CD4-positive, alpha-beta T cell treated with Interleukin-4 for 4 hours (primary cell): ENCODE measurements around the gene WDR82.
A peak's percentile ranks its signal among the peaks of the same experiment; 100 is the strongest.

Experiments used
- DNase-seq: peaks from one replicate; pipeline ENCODE4 v3.0.0-alpha.2; 2020

WDR82 gene

GRCh38 chr3:52236424-52236886 lies 42.0 kb downstream of the WDR82 start:
- no peak for DNase-seq

- DNase-seq: no peak
These were observed 43.7 kb downstream of the WDR82 start for GRCh38 chr3:52234516-52235447.

- no peak for DNase-seq
These were observed 44.5 kb downstream of the WDR82 start for GRCh38 chr3:52233968-52234367.

- DNase-seq: no peak
These were observed 45.3 kb downstream of the WDR82 start for GRCh38 chr3:52233108-52233591.

- DNase-seq: no peak
These were observed 46.0 kb downstream of the WDR82 start for GRCh38 chr3:52232279-52233107.

GRCh38 chr3:52231502-52232278 lies 46.8 kb downstream of the WDR82 start:
- DNase-seq: peak; percentile 76

- DNase-seq: no peak
These were observed 47.5 kb downstream of the WDR82 start for GRCh38 chr3:52230889-52231499.

- no peak for DNase-seq
These were observed 48.0 kb downstream of the WDR82 start for GRCh38 chr3:52230461-52230860.

GRCh38 chr3:52229656-52230055 lies 48.8 kb downstream of the WDR82 start:
- no peak for DNase-seq

GRCh38 chr3:52228751-52229291 lies 49.6 kb downstream of the WDR82 start:
- no peak for DNase-seq

- no peak for DNase-seq
These were observed 50.2 kb downstream of the WDR82 start for GRCh38 chr3:52228266-52228665.

- no peak for DNase-seq
These were observed 50.7 kb downstream of the WDR82 start for GRCh38 chr3:52227766-52228165.

- no peak for DNase-seq
These were observed 51.3 kb downstream of the WDR82 start for GRCh38 chr3:52227117-52227516.

- no peak for DNase-seq
These were observed 52.1 kb downstream of the WDR82 start for GRCh38 chr3:52226229-52226817.

- no peak for DNase-seq
These were observed 52.8 kb downstream of the WDR82 start, which contains the start of gene TLR9 for GRCh38 chr3:52225452-52226228. Gene TLR9 (minus strand): TSS chr3:52225645. CDS start chr3:52225529, 116 bp downstream.

GRCh38 chr3:52223449-52224408 lies 54.7 kb downstream of the WDR82 start:
- DNase-seq: no peak

- no peak for DNase-seq
These were observed 55.9 kb downstream of the WDR82 start for GRCh38 chr3:52222319-52223221.
